Gastroesophageal sphincter (tissue), 3 donors: ENCODE measurements around the gene CMIP.

Source experiments
- EP300 ChIP-seq: sonication (generic); formaldehyde crosslinking; IDR thresholded peaks from one replicate; pipeline ENCODE4 v1.6.1; 2017; ENCODE audit warnings: antibody characterized with exemption, mild to moderate bottlenecking
- POLR2A ChIP-seq, 2 donors: fragments of 450-650 bp; IDR thresholded peaks; one replicate each; pipeline ENCODE4 v1.6.1; 2017; ENCODE audit warnings: antibody characterized with exemption in 2 of 2, mild to moderate bottlenecking in 2 of 2, moderate library complexity in 1 of 2
- POLR2AphosphoS5 ChIP-seq: sonication (generic); formaldehyde crosslinking; IDR thresholded peaks from one replicate; pipeline ENCODE4 v1.6.1; 2017; ENCODE audit warnings: antibody characterized with exemption
- TF ChIP-seq, protein P1 (sequence below), 4 experiments: fragments of 200-600 bp in 2 of 4; fragments of 450-650 bp in 2 of 4; sonication (generic) in 1 of 4; IDR thresholded peaks; one replicate each; pipeline ENCODE4 v1.5.1; 2017 to 2019; ENCODE audit warnings: antibody characterized with exemption in 4 of 4, mild to moderate bottlenecking in 2 of 4, moderate library complexity in 2 of 4

GRCh38 chr16:81489547-81490267 lies 45.1 kb downstream of the CMIP start:
- no peak for TF ChIP-seq POLR2A (IDR thresholded peaks at IDR 0.05)
- TF ChIP-seq, protein P1, sequence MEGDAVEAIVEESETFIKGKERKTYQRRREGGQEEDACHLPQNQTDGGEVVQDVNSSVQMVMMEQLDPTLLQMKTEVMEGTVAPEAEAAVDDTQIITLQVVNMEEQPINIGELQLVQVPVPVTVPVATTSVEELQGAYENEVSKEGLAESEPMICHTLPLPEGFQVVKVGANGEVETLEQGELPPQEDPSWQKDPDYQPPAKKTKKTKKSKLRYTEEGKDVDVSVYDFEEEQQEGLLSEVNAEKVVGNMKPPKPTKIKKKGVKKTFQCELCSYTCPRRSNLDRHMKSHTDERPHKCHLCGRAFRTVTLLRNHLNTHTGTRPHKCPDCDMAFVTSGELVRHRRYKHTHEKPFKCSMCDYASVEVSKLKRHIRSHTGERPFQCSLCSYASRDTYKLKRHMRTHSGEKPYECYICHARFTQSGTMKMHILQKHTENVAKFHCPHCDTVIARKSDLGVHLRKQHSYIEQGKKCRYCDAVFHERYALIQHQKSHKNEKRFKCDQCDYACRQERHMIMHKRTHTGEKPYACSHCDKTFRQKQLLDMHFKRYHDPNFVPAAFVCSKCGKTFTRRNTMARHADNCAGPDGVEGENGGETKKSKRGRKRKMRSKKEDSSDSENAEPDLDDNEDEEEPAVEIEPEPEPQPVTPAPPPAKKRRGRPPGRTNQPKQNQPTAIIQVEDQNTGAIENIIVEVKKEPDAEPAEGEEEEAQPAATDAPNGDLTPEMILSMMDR (IDR thresholded peaks at IDR 0.05) = no peak
- TF ChIP-seq EP300 = no peak
- no peak for TF ChIP-seq POLR2AphosphoS5
